Lung (tissue), 12 donors: ENCODE measurements around the gene CATSPERE. TPM values are rescaled to one million over a fixed set of nuclear protein-coding genes. Genes with fewer than 3 reads are reported as not detected.

Experiments
- ATAC-seq: fragments of 200-7000 bp; cut with Tn5 transposase; one replicate; pipeline ENCODE4 v1.9.1; 2020; ENCODE audit warnings: moderate number of reproducible peaks; ENCODE audit not compliant: insufficient read depth, low FRiP score
- DNase-seq, 3 donors: peaks; one replicate each; pipeline ENCODE4 v3.0.0-alpha.2; 2013 to 2017
- H3K27ac ChIP-seq, 2 donors: one replicate each; pipeline ENCODE4 v1.5.1; 2013; ENCODE audit warnings: mild to moderate bottlenecking in 2 of 2, moderate library complexity in 2 of 2, control low read depth in 1 of 2, inconsistent platforms in 1 of 2, low read depth in 1 of 2, low read length in 1 of 2
- H3K27me3 ChIP-seq, 3 donors: one replicate each; pipeline ENCODE4 v1.5.1; 2013; ENCODE audit warnings: low read length in 2 of 3; ENCODE audit not compliant: control insufficient read depth in 3 of 3, insufficient read depth in 3 of 3
- H3K36me3 ChIP-seq, 4 donors: one replicate each; pipeline ENCODE4 v1.5.1; 2013; ENCODE audit warnings: low read length in 4 of 4, mild to moderate bottlenecking in 1 of 4, moderate library complexity in 1 of 4; ENCODE audit not compliant: control insufficient read depth in 4 of 4, insufficient read depth in 4 of 4
- H3K4me1 ChIP-seq, 5 donors: one replicate each; pipeline ENCODE4 v1.5.1; 2013; ENCODE audit warnings: low read length in 5 of 5, mild to moderate bottlenecking in 2 of 5, moderate library complexity in 1 of 5; ENCODE audit not compliant: control insufficient read depth in 5 of 5, insufficient read depth in 5 of 5
- H3K4me3 ChIP-seq: one replicate; pipeline ENCODE4 v1.5.1; 2013; ENCODE audit warnings: mild to moderate bottlenecking, control low read depth, moderate library complexity
- H3K9ac ChIP-seq, 2 donors: one replicate each; pipeline ENCODE4 v1.5.1; 2013; ENCODE audit warnings: low read length in 2 of 2, control low read depth in 1 of 2; ENCODE audit not compliant: insufficient read depth in 1 of 2
- H3K9me3 ChIP-seq, 4 donors: one replicate each; pipeline ENCODE4 v1.5.1; 2013; ENCODE audit warnings: low read length in 3 of 4, mild to moderate bottlenecking in 1 of 4, moderate library complexity in 1 of 4; ENCODE audit not compliant: control insufficient read depth in 4 of 4, insufficient read depth in 3 of 4
- WGBS, 2 donors: extraction: QIAGEN DNeasy Blood & Tissue Kit; methylation state at CpG; one replicate each; pipeline ENCODE4 v1.1.7; 2013; 5-methylcytosine and 5-hydroxymethylcytosine counted together
- polyA plus RNA-seq, 2 donors: library from polyadenylated mRNA; stranded (reverse); fragments of 200-250 nt; gene quantifications; one replicate each; pipeline ENCODE4 v1.2.1, GENCODE V29; 2013
- total RNA-seq, 2 donors: library from RNA; depleted of rRNA in 1 of 2; stranded (reverse); fragments of >200 nt in 1 of 2; gene quantifications; one replicate each; pipeline ENCODE4 v1.2.1, GENCODE V29; 2014 to 2021
- TF ChIP-seq, protein P1 (sequence below): IDR thresholded peaks from 2 replicates; pipeline ENCODE4 v1.5.1; 2012; ENCODE audit warnings: mild to moderate bottlenecking; ENCODE audit errors: control extremely low read depth, extremely low read depth
- donor health status: control.
- donor health status: control.
- donor health status: Bipolar disorder and iron deficiency.
- donor health status: healthy.
- donor health status: DM: yes; HTN: yes; CAD: no.

The CATSPERE gene
- total and polyA plus RNA-seq, 4 donors: 0.30 to 2.7 (median 1.4) TPM

DNA sequence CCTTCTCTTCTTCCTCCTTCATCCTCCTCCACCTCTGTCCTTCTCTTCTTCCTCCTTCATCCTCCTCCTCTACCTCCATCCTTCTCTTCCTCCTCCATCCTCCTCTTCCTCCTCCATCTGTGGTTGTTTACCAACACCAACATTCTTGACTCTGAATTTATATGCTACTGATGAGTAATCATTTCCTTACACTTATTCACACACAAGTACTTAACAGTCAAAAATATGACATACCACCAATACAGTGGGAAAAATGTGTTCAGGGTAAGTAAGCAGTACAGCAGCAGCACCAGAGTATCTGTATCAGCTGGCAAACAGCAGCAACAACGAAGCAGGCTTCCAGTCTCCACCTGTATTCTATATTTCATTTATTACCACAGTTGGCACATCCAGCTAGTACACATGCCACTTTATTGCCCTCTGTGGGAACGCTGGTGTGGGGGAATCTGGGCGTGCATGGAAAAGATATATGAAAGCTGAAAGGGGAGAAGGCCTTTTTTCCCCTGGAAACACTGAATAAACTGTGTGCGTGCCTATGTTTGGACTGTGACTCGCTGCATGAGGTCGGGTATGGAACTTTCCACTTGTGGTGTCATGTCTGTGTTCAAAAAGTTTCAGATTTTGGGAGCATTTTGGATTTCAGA lies 25.4 kb upstream of the CATSPERE start:
- no peak for ATAC-seq

DNA sequence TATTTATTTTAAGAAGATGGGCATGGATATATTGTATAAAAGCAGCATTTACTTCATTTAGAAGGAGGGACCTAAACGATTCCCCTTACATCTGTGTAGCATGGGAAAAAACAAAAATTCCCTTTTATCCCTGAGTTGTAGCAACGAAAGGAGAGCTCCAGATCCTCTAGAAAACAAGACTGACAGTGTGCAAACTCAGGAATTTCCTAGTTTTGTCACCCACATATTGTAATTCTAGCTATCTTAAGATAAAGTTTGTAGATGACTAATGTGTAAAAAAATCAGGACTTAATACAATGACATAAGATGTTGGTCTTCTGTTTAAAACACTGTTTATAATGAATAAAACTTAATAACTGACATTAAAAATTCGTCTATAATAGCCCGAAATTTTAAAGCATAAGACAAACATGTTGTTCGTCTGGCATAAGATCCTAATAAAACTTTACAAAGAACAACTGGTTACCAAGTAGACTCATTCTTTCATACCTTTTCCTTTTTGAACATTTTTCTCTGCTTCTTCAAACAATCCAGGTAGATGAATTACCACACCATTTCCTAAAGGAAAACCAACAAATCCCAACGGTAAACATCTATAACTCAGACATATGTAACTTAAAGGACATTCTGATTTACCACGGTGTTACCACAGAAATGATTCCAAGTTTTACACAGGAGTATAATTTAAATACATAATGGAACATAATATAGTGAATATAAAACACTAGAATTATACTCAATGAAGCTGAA lies 24.6 kb upstream of the CATSPERE start:
- no peak overlapping the region for H3K27ac ChIP-seq
- no peak overlapping the region for H3K9ac ChIP-seq
- no peak for ATAC-seq
- peaks cover 0 to 8% (median 1%) of the 10 kb centered on the region in 4 donors for H3K36me3 ChIP-seq
- TF ChIP-seq, protein P1, sequence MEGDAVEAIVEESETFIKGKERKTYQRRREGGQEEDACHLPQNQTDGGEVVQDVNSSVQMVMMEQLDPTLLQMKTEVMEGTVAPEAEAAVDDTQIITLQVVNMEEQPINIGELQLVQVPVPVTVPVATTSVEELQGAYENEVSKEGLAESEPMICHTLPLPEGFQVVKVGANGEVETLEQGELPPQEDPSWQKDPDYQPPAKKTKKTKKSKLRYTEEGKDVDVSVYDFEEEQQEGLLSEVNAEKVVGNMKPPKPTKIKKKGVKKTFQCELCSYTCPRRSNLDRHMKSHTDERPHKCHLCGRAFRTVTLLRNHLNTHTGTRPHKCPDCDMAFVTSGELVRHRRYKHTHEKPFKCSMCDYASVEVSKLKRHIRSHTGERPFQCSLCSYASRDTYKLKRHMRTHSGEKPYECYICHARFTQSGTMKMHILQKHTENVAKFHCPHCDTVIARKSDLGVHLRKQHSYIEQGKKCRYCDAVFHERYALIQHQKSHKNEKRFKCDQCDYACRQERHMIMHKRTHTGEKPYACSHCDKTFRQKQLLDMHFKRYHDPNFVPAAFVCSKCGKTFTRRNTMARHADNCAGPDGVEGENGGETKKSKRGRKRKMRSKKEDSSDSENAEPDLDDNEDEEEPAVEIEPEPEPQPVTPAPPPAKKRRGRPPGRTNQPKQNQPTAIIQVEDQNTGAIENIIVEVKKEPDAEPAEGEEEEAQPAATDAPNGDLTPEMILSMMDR: no peak
- WGBS, 2 donors: 79 to 87% methylated on average over 7 of the region's 7 CpGs
- DNase-seq: no peak
- no peak overlapping the region for H3K4me3 ChIP-seq
- peaks cover 0 to 8% (median 0%) of the 10 kb centered on the region in 5 donors for H3K4me1 ChIP-seq
- H3K27me3 ChIP-seq: no peaks in the 10 kb centered on the region
- no peaks in the 10 kb centered on the region for H3K9me3 ChIP-seq

More for the DNA sequence above, 25.4 kb upstream of the CATSPERE start:
- H3K27ac ChIP-seq: no peak overlapping the region
- H3K27me3 ChIP-seq: no peaks in the 10 kb centered on the region
- H3K9ac ChIP-seq: no peak overlapping the region
- peaks cover 0 to 8% (median 0%) of the 10 kb centered on the region in 5 donors for H3K4me1 ChIP-seq
- peaks cover 0 to 9% (median 2%) of the 10 kb centered on the region in 4 donors for H3K36me3 ChIP-seq
- 83 to 93% methylated on average over 6 of the region's 6 CpGs for WGBS, 2 donors
- no peak for DNase-seq
- H3K4me3 ChIP-seq: no peak overlapping the region
- no peaks in the 10 kb centered on the region for H3K9me3 ChIP-seq
- TF ChIP-seq, protein P1: no peak

DNA sequence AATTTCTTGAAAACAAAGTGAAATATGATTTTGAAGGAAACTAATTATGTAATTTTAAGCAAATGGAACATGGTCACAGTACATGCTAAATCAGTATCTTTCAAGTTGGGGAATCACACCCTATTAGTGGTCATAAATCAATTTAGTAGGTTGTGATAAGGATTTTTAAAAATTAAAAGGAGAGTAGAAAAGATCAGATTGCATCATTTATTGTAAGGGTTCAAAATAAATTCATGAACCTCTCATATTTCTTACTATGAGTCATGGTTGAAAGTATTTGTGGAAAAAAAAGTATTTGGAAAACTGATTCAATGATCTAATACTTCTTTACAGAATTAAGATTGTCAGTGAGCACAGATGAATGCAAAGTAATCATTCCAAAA lies 24.0 kb upstream of the CATSPERE start:
- no peak overlapping the region for H3K9ac ChIP-seq
- TF ChIP-seq, protein P1: no peak
- H3K9me3 ChIP-seq: no peaks in the 10 kb centered on the region
- ATAC-seq (no peak), DNase-seq (no peak)
- peaks cover 0 to 8% (median 0%) of the 10 kb centered on the region in 5 donors for H3K4me1 ChIP-seq
- H3K27me3 ChIP-seq: no peaks in the 10 kb centered on the region
- H3K4me3 ChIP-seq: no peak overlapping the region
- H3K36me3 ChIP-seq: peaks cover 0 to 8% (median 1%) of the 10 kb centered on the region in 4 donors
- H3K27ac ChIP-seq: no peak overlapping the region
